Stimulated activated CD4-positive, alpha-beta T cell treated with anti-CD3 and anti-CD28 coated beads, Interleukin-12 subunit alpha, Interleukin-12 subunit beta, amount 100 ng/mL, for 24 hours (primary cell): ENCODE results near the gene LRRN2.
"Not testable (repeated sequence)": the region's sequence is repeated elsewhere in the genome, so short reads cannot be mapped to it uniquely, and the experiment has no call there.

ENCODE experiments used
- DNase-seq, 2 experiments: peaks; one replicate each; pipeline ENCODE4 v3.0.0-alpha.2; 2020; ENCODE audit warnings: low read depth in 2 of 2

Gene LRRN2

DNA sequence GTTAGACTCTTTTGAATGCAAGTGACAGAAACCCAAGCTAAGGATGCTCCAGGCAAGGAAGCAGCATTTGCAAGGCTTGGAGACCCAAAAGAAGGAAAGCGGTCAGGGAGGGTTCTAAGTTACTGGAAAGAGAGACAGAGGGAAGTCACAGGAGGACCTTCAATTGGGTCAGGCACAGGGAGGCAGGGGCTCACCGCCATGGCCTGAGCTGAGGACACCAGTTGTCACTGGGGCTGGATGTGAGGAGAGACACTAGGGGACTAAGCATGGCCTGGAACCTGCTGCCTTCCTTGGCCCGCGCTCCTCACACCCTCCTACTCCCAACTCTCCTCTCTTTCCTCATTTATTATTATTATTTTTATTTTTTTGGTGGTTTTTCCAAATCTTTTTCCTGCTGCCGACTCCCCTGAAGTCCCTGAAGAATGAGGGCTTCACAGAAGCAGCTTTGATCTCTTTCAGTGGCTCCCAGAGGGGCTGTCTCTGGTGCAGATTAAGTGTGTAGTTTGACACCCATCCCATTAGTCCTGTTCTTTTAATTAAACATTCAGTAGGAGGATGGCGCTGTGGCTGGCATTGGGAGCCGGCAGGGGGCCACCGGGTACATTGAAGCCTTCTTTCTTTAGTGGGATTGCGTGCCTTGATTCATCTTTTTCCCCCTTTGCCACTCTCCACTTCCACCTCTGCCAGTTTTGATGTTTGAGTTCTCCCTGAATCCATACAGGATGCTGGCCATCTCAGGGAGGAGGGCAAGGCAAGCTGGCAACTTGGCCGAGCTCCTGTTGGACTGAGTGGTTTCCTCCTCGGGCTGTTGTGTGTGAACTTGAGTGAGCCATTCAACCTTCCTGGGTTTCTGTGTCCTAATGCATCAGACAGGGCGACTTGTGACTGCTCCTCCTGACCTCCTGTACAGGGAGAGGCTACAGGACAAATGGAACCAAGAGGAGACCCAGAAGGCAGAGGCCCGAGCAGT, 110.0 kb downstream of the LRRN2 start:
- no peak for DNase-seq

DNA sequence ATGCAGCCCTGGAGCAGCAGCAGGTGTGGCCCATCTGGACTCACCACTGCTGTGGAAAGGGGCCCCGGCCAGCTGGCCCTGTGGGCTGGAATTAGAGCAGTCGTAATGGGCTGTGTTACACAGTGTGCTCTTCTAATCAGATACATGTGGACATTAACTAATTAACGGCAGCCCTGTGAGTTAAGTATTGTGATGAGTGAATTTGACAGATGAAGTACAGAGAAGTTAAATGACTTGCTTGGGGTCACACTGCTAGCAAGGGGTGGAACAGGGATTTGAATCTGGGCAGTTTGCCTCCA, 110.7 kb downstream of the LRRN2 start:
- no peak for DNase-seq

DNA sequence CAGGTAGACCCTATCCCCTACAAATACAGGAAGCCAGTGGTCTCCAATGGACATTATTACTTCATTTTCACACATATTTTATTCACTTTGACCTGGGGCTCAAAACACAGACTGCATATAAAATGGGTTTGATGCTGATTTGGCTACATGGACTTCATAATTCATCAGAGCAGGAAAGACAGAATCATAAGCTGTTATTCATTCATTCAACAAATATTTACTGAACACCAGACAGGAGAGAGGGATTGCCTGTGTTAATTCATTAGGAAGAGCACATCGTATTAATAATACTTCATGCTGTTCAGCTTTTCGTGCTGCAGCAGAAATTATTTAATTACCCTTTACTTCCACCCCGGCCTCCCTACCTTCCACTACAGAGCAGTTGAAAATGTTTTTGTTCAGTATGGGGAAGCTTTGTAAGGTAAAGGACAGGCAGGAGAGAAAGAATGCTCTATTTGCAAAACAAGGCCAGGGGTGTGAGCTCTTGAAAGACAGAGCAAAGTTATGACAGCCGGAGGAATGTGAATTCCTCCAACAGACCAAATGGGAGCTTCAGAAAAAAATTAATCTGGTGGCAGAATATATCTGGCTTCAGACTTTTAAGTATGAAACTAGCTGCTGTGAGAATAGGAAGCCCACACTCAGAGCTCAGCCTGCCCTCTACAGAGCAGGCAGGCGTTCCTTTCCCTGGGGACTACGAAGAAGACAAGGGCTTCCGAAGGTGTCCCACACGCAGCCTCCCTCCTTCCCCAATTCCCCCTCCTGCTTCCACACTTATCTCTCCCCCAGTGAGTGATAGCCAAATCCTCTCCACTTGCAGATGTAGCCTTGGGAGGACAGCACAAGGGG, 111.3 kb downstream of the LRRN2 start:
- no peak for DNase-seq

DNA sequence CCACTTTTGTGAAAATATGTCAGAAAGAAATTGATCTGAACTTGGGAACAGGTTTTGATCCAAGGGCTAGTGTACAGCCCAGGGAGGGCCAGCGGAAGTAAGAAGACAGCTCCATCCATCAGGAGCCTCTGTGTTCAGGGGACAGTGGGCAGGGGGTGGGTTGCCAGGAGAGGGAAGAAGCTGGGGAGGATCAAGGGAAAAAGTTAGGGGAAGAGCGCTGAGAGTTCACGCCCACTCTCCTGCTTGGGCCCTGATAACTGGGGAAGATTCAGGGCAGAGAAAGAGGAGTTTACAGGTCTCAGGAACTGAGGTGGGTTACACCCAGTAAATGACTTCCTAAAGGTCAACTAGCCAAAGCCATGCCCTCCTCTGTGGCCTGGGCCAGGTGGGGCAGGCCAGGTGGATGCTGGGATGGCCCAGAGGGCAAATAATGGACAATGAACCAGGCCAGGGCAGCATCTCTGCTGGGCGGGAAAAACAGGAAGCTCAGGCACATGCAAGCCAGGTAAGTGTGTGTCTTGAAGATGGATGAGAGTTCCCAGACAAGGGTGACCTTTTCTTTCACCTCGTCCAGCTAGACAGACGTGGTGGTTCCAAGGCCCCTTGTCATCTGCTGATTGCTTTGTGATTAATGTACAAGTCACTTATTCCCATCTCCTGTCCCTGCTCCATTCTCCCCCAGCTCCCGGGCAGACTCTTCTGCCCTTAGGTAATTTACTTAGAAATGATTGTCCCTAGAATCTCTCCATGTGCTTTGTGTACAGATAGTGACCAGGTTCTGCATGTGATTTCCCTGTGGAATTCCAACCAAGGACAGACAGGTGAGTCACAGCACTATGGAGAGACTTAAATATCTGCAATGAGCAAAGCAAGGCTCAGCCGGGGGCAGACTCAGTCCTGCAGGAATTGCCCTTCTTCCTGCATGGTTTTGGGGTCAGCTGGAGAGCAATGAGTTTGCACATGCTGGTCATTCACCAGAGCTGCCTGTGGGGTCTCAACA, 112.3 kb downstream of the LRRN2 start:
- DNase-seq = no peak

DNA sequence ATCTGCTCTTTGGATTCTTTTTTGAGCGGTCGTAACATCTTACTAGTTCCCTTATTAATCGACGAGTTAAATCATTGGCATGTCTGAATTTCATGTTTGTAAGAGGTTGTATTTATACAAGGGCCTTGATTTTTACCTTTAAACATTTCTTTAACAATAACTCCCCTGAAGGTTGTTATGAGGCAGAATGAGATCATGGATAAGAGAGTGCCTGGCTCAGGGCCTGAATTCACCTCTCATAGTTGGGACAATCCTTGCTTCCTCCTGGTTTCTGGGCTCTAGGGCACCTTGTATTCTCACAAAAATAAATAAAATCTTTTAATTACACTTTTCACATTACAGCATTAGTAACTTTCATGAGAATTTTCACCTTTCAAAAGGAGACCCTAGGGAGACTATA, 113.9 kb downstream of the LRRN2 start:
- no peak for DNase-seq

DNA sequence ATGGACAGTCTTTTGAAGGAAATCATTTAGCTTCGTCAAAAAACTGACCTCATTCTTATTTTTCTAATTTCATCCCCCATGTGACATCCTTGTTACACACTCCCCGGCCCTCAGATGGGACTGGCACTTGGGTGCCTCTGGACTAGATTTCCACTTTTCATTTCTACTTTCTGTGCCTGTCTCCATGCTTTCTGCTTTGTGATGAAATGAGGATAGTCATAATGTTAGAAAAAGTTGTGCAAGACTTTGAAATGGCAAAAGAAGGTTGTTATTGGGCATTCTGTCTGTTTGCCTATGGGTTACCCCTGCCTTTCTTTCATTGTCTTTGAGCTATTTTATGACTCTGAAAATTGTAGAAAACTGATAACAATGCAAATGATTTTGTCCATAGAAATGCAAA, 114.4 kb downstream of the LRRN2 start:
- DNase-seq = no peak

DNA sequence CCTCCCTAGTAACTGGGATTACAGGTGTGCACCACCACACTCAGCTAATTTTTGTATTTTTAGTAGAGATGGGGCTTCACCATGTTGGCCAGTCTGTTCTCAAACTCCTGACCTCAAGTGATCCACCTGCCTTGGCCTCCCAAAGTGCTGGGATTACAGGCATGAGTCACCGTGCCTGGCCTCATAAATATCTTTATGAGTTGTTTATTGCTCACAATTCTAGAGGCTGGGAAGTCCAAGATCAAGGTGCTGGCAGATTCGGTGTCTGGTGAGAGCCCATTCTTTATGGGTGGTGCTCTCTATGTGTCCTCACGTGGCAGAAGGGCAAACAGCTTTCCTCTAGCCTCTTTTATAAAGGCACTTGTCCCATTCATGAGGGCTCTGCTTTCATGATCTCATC, 115.5 kb downstream of the LRRN2 start:
- DNase-seq = not testable (repeated sequence)

DNA sequence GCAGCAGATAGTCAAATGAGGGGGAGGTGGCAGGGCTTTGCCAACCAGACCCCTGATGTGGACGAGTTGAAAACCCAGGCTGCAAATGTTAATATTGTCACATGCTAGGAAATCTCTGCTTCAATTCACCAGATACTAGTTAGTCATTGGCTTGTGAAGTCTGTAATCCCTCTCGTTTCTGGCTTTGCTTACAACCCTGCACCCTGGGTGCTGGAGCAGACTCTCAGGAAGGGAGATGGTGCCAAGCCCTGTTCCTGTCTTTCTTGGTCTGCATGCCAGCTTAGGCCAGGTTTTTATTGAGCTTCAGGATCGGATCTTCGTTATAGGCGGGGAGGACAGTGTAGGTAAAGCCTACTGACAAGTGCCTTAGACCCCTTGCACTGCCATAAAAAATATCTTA, 116.1 kb downstream of the LRRN2 start:
- DNase-seq = no peak

DNA sequence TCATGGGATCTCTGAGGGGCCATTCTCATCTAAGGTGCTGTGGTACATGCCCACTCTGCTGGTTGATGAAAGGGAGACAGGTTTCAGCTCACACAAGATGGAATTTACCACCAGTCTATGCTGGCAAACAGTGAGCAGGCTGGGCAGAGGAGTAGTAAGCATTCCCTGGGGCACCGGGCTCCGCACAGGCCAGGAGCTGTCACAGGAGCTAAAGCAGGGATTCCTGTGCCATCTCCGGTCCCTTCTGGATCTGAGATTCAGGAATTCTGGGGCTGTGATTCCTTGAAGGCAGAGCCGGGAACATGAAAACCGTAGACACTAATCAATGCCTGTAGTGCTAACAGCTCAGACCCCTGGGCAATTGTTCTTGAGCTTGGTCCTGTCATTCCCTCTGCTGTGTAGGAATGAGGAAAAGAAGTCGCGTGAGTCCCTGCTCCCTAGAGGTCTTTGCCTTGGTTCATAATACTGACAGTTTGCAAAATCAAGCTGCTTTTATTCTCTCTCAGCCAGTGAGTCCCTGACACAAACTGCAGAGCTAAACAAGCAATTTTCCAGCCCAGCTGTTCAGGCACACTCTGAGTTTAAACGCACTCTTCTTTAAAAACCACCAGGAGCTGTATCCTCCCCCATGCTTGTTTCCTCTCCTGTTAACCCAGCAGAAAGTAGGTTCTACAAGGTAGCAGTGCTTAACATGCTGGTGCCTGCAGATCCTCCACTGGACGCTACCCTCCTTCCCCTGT, 116.8 kb downstream of the LRRN2 start:
- DNase-seq = no peak
